MM.1S (cell line): ENCODE measurements around the gene EXOSC5.

Source experiments
- DNase-seq: peaks from one replicate; pipeline ENCODE4 v3.0.0-alpha.2; 2015
- H2AFZ ChIP-seq: fragments of 300-600 bp; sonication (generic); 2 replicates; pipeline ENCODE4 v1.6.0; 2016; ENCODE audit warnings: antibody characterized with exemption, low read length
- H3F3A ChIP-seq: fragments of 300-600 bp; sonication (generic); 2 replicates; pipeline ENCODE4 v1.6.1; 2016; ENCODE audit warnings: mild to moderate bottlenecking, antibody characterized with exemption, low read length, moderate library complexity, mixed read lengths; ENCODE audit not compliant: insufficient read depth
- H3K27ac ChIP-seq: fragments of 300-600 bp; sonication (generic); 2 replicates; pipeline ENCODE4 v1.5.1; 2016; ENCODE audit warnings: mild to moderate bottlenecking, low read length
- H3K27me3 ChIP-seq: fragments of 300-600 bp; sonication (generic); replicated peaks from 2 replicates; pipeline ENCODE4 v1.6.0; 2016; ENCODE audit warnings: low read length; ENCODE audit not compliant: insufficient read depth
- H3K36me3 ChIP-seq: fragments of 300-600 bp; sonication (generic); replicated peaks from 2 replicates; pipeline ENCODE4 v1.6.1; 2016; ENCODE audit warnings: mild to moderate bottlenecking, low read length, mixed read lengths; ENCODE audit not compliant: insufficient read depth
- H3K4me1 ChIP-seq: fragments of 300-600 bp; sonication (generic); 2 replicates; pipeline ENCODE4 v1.6.1; 2016; ENCODE audit warnings: low read length, mixed read lengths
- H3K4me2 ChIP-seq: fragments of 300-600 bp; sonication (generic); 2 replicates; pipeline ENCODE4 v1.6.0; 2016; ENCODE audit warnings: low read depth, low read length
- H3K4me3 ChIP-seq: fragments of 300-600 bp; sonication (generic); 2 replicates; pipeline ENCODE4 v1.5.1; 2016; ENCODE audit warnings: low read length, mixed read lengths
- H3K79me2 ChIP-seq: fragments of 300-600 bp; sonication (generic); 2 replicates; pipeline ENCODE4 v1.6.1; 2016; ENCODE audit warnings: mixed run types, low read length, mixed read lengths
- H3K9ac ChIP-seq: fragments of 300-600 bp; sonication (generic); 2 replicates; pipeline ENCODE4 v1.6.1; 2016; ENCODE audit warnings: low read length, mixed read lengths
- H3K9me2 ChIP-seq: fragments of 300-600 bp; sonication (generic); replicated peaks from 2 replicates; pipeline ENCODE4 v1.6.1; 2016; ENCODE audit warnings: mild to moderate bottlenecking, low read length, mixed read lengths; ENCODE audit not compliant: insufficient read depth
- H3K9me3 ChIP-seq: fragments of 300-600 bp; sonication (generic); replicated peaks from 2 replicates; pipeline ENCODE4 v1.6.1; 2016; ENCODE audit warnings: mild to moderate bottlenecking, low read length, mixed read lengths; ENCODE audit not compliant: insufficient read depth
- H4K20me1 ChIP-seq: fragments of 300-600 bp; sonication (generic); 2 replicates; pipeline ENCODE4 v1.6.1; 2016; ENCODE audit warnings: mild to moderate bottlenecking, low read length, moderate library complexity, mixed read lengths; ENCODE audit not compliant: insufficient read depth
- CTCF ChIP-seq: fragments of 300-600 bp; sonication (generic); IDR thresholded peaks from 2 replicates; pipeline ENCODE4 v1.5.1; 2016; ENCODE audit warnings: antibody characterized with exemption, low read length, mixed read lengths
- EZH2 ChIP-seq: fragments of 300-600 bp; sonication (generic); optimal IDR thresholded peaks from 2 replicates; pipeline ENCODE3; 2017; ENCODE audit warnings: low read depth, mild to moderate bottlenecking, antibody characterized with exemption, low read length, mixed read lengths
- EZH2phosphoT487 ChIP-seq: fragments of 300-600 bp; sonication (generic); IDR thresholded peaks from 2 replicates; pipeline ENCODE4 v1.6.1; 2018; ENCODE audit warnings: antibody characterized with exemption, low read length

EXOSC5 gene

GRCh38 chr19:41413947-41414346 is 16.8 kb upstream of the EXOSC5 start:
- DNase-seq, result no peak
- no peaks in the 10 kb centered on the region for H3K79me2 ChIP-seq
- no peak for TF ChIP-seq EZH2
- no peak for TF ChIP-seq CTCF
- no peak for TF ChIP-seq EZH2phosphoT487
- H2AFZ ChIP-seq, result no peak overlapping the region
- H3F3A ChIP-seq, result no peaks in the 10 kb centered on the region
- H3K9ac ChIP-seq, result no peak overlapping the region
- H3K4me3 ChIP-seq, result no peak overlapping the region
- H3K9me3 ChIP-seq, result no peaks in the 10 kb centered on the region
- no peak overlapping the region for H3K4me2 ChIP-seq
- no peaks in the 10 kb centered on the region for H4K20me1 ChIP-seq
- no peaks in the 10 kb centered on the region for H3K27me3 ChIP-seq
- H3K4me1 ChIP-seq, result peaks cover 15% of the 10 kb centered on the region
- no peaks in the 10 kb centered on the region for H3K36me3 ChIP-seq
- no peaks in the 10 kb centered on the region for H3K9me2 ChIP-seq
- H3K27ac ChIP-seq, result no peak overlapping the region

GRCh38 chr19:41412953-41413352 is 15.8 kb upstream of the EXOSC5 start:
- H3K36me3 ChIP-seq, result no peaks in the 10 kb centered on the region
- TF ChIP-seq CTCF (no peak), EZH2 (no peak), EZH2phosphoT487 (no peak)

DNA sequence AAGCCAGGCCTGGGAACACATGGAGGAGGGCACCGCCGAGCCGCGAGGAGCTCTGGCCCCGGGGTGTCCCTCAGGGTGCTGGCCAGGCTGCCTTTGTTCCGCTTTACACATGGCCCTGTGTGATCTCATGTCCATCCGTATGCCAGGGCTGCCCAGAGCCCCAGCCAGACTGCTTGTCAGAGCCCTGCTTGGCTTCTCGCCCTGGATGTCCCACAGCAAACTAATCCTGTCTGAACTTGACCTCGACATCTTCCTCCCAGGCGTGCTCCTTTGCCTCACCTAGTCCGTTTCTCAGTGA is 14.8 kb upstream of the EXOSC5 start:
- Histone ChIP-seq H3K4me1 (peaks cover 21% of the 10 kb centered on the region), H3K27me3 (no peaks in the 10 kb centered on the region), H3K4me2 (no peak overlapping the region), H3K4me3 (no peak overlapping the region), H3K27ac (no peak overlapping the region), H3F3A (no peaks in the 10 kb centered on the region), H3K9me3 (no peaks in the 10 kb centered on the region), H3K9me2 (no peaks in the 10 kb centered on the region), H3K79me2 (no peaks in the 10 kb centered on the region), H2AFZ (no peak overlapping the region), H3K36me3 (no peaks in the 10 kb centered on the region), H4K20me1 (no peaks in the 10 kb centered on the region), H3K9ac (no peak overlapping the region)
- no peak for TF ChIP-seq EZH2
- TF ChIP-seq CTCF, result no peak
- no peak for TF ChIP-seq EZH2phosphoT487
- DNase-seq, result no peak

More at GRCh38 chr19:41412953-41413352, 15.8 kb upstream of the EXOSC5 start:
- Histone ChIP-seq H3K9me2 (no peaks in the 10 kb centered on the region), H3K4me1 (peaks cover 21% of the 10 kb centered on the region), H3K9me3 (no peaks in the 10 kb centered on the region), H4K20me1 (no peaks in the 10 kb centered on the region), H3K4me3 (no peak overlapping the region), H2AFZ (no peak overlapping the region), H3K27ac (no peak overlapping the region), H3K9ac (no peak overlapping the region), H3K27me3 (no peaks in the 10 kb centered on the region), H3F3A (no peaks in the 10 kb centered on the region), H3K4me2 (no peak overlapping the region), H3K79me2 (no peaks in the 10 kb centered on the region)
- no peak for DNase-seq
